Cardiac muscle cell (in vitro differentiated cells and primary cell): ENCODE results near the gene AQP2. TPM values are rescaled to one million over a fixed set of nuclear protein-coding genes. Genes with fewer than 3 reads are reported as not detected.

ENCODE experiments used
- DNase-seq, 2 donors: peaks; one replicate each; pipeline versions ENCODE4 v3.0.0 to v3.0.0-alpha.2; 2010 to 2017; ENCODE audit warnings: low read depth in 1 of 2, low spot score in 1 of 2
- H3K27ac ChIP-seq: fragments of 200-600 bp; sonication (generic); 2 replicates; pipeline ENCODE4 v1.5.1; 2016
- H3K27me3 ChIP-seq: fragments of 200-600 bp; sonication (generic); 2 replicates; pipeline ENCODE4 v1.6.0; 2016; ENCODE audit warnings: control low read depth
- H3K36me3 ChIP-seq: fragments of 200-600 bp; sonication (generic); 2 replicates; pipeline ENCODE4 v1.5.1; 2016; ENCODE audit warnings: control low read depth
- H3K4me1 ChIP-seq: fragments of 200-600 bp; sonication (generic); 2 replicates; pipeline ENCODE4 v1.8.1; 2017; ENCODE audit warnings: low read depth, mild to moderate bottlenecking, mixed run types
- H3K4me3 ChIP-seq: fragments of 200-600 bp; sonication (generic); 2 replicates; pipeline ENCODE4 v1.5.1; 2016; ENCODE audit warnings: mild to moderate bottlenecking
- H3K9me3 ChIP-seq: fragments of 200-600 bp; sonication (generic); 2 replicates; pipeline ENCODE4 v1.5.1; 2017; ENCODE audit warnings: low read depth, mild to moderate bottlenecking, control low read depth
- CTCF ChIP-seq: IDR thresholded peaks from 2 replicates; pipeline ENCODE4 v1.5.1; 2012; ENCODE audit warnings: low read depth, mild to moderate bottlenecking, low read length
- polyA plus RNA-seq: library from polyadenylated mRNA; unstranded; fragments of >200 nt; fragmentation: Nextera tagmentation; extraction: Ambion mirVana; gene quantifications from 2 replicates; pipeline ENCODE4 v1.2.1, GENCODE V29; 2016
- total RNA-seq: library from RNA; depleted of rRNA; stranded (reverse); fragments of >200 nt; gene quantifications from 2 replicates; pipeline ENCODE4 v1.2.3, GENCODE V29; 2016

Gene AQP2
- total and polyA plus RNA-seq, 2 experiments from 2014 or later = not detected

- Histone ChIP-seq H3K9me3 (no peaks in the 10 kb centered on the region), H3K27ac (no peak overlapping the region), H3K36me3 (no peaks in the 10 kb centered on the region), H3K4me3 (no peak overlapping the region), H3K4me1 (no peaks in the 10 kb centered on the region), H3K27me3 (peaks cover 7% of the 10 kb centered on the region)
- DNase-seq = no peak
- TF ChIP-seq CTCF = no peak
Observed at GRCh38 chr12:49946497-49946896, 4.0 kb upstream of the AQP2 start.

- no peak overlapping the region for H3K27ac ChIP-seq
- no peaks in the 10 kb centered on the region for H3K36me3 ChIP-seq
- no peaks in the 10 kb centered on the region for H3K9me3 ChIP-seq
- H3K4me1 ChIP-seq = no peaks in the 10 kb centered on the region
- H3K4me3 ChIP-seq = no peak overlapping the region
- TF ChIP-seq CTCF = no peak
- peaks cover 7% of the 10 kb centered on the region for H3K27me3 ChIP-seq
- DNase-seq = no peak
Observed at GRCh38 chr12:49947593-49948226, 2.8 kb upstream of the AQP2 start.

- Histone ChIP-seq H3K9me3 (no peaks in the 10 kb centered on the region), H3K4me1 (no peaks in the 10 kb centered on the region), H3K36me3 (no peaks in the 10 kb centered on the region), H3K27ac (no peak overlapping the region), H3K4me3 (no peak overlapping the region), H3K27me3 (peaks cover 7% of the 10 kb centered on the region)
- no peak for TF ChIP-seq CTCF
- no peak for DNase-seq
Observed at GRCh38 chr12:49948866-49949845, 1.4 kb upstream of the AQP2 start.

GRCh38 chr12:49949866-49950265, 671 bp upstream of the AQP2 start:
- TF ChIP-seq CTCF = no peak
- H3K4me1 ChIP-seq = no peaks in the 10 kb centered on the region
- H3K4me3 ChIP-seq = no peak overlapping the region
- H3K9me3 ChIP-seq = no peaks in the 10 kb centered on the region
- H3K27me3 ChIP-seq = peaks cover under 1% of the 10 kb centered on the region
- H3K27ac ChIP-seq = no peak overlapping the region
- no peak for DNase-seq
- H3K36me3 ChIP-seq = no peaks in the 10 kb centered on the region

GRCh38 chr12:49951411-49952240, 1.1 kb downstream of the AQP2 start:
- no peak for TF ChIP-seq CTCF
- DNase-seq = no peak
- H3K27me3 ChIP-seq = peaks cover 14% of the 10 kb centered on the region

More at GRCh38 chr12:49951411-49952240, 1.1 kb downstream of the AQP2 start:
- Histone ChIP-seq H3K4me1 (no peaks in the 10 kb centered on the region), H3K27ac (no peak overlapping the region), H3K36me3 (no peaks in the 10 kb centered on the region), H3K9me3 (no peaks in the 10 kb centered on the region), H3K4me3 (no peak overlapping the region)
